Esophagus muscularis mucosa (tissue), 4 donors: ENCODE data around the gene PLB1.

ENCODE experiments used
- EP300 ChIP-seq: sonication (generic); formaldehyde crosslinking; IDR thresholded peaks from one replicate; pipeline ENCODE4 v1.6.1; 2017; ENCODE audit warnings: antibody characterized with exemption
- POLR2A ChIP-seq: fragments of 450-650 bp; IDR thresholded peaks from one replicate; pipeline ENCODE4 v1.6.1; 2017; ENCODE audit warnings: antibody characterized with exemption, moderate library complexity, mild to moderate bottlenecking, low read depth
- TF ChIP-seq, protein P1 (sequence below), 3 experiments: fragments of 200-600 bp in 2 of 3; fragments of 450-650 bp in 1 of 3; sonication (generic) in 2 of 3; IDR thresholded peaks; one replicate each; pipeline ENCODE4 v1.5.1; 2017 to 2019; ENCODE audit warnings: antibody characterized with exemption in 3 of 3, mild to moderate bottlenecking in 2 of 3, moderate library complexity in 1 of 3

DNA sequence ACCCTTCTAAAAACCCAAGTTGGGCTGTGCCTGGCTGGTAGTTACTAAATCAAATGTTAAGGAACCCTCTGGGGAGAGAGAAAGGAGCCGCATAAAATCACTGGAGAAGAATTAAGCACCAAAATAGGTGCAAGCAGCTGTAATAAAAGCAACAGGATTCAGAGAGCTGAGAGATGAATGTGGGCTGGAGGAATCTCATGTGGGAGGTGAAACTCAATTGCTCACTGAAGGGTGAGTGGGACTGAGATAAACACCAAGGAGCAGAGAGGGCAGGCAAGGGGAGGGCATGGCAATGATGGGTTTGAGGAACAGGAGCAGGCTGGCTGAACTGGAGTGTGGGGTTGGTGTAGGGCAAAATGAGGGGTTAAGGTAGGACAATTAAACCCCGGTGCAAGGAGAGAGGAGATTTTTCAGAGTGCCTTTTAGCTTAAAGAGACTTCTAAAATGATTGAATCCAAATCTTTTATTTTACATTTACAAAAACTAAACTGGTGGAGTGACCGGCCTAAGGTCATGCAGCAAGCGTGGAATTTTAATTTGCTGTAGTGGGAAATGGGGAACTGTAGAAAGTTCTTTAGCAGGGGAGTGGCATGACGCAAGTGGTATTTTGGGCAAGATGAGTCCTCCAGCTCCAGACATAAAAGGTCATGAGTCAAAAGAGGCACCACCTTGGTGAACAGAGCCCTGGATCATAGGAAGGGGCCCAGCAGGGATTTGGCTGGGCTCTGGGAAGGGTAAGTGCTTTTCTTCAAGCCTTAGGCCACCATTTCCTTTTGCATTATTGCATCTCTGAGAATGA, 10.5 kb downstream of the PLB1 start:
- TF ChIP-seq, protein P1, sequence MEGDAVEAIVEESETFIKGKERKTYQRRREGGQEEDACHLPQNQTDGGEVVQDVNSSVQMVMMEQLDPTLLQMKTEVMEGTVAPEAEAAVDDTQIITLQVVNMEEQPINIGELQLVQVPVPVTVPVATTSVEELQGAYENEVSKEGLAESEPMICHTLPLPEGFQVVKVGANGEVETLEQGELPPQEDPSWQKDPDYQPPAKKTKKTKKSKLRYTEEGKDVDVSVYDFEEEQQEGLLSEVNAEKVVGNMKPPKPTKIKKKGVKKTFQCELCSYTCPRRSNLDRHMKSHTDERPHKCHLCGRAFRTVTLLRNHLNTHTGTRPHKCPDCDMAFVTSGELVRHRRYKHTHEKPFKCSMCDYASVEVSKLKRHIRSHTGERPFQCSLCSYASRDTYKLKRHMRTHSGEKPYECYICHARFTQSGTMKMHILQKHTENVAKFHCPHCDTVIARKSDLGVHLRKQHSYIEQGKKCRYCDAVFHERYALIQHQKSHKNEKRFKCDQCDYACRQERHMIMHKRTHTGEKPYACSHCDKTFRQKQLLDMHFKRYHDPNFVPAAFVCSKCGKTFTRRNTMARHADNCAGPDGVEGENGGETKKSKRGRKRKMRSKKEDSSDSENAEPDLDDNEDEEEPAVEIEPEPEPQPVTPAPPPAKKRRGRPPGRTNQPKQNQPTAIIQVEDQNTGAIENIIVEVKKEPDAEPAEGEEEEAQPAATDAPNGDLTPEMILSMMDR (IDR thresholded peaks at IDR 0.05), result no peak
- TF ChIP-seq POLR2A (no peak), EP300 (no peak)
